Measurements from ENCODE around the gene PCDHGA6.
"Not testable (repeated sequence)": the region's sequence is repeated elsewhere in the genome, so short reads cannot be mapped to it uniquely, and the experiment has no call there.

The PCDHGA6 gene

DNA sequence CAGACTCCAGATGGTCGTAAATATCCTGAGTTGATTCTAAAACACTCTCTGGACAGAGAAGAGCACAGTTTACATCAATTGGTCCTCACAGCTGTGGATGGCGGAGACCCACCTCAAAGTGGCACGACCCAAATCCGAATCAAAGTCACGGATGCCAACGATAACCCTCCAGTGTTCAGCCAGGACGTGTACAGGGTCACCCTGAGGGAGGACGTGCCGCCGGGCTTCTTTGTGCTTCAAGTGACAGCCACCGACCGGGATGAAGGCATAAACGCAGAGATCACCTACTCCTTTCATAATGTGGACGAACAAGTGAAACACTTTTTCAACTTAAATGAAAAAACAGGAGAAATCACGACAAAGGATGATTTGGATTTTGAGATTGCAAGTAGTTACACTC, 13.0 kb upstream of the PCDHGA6 start:
- no peak for DNase-seq

DNA sequence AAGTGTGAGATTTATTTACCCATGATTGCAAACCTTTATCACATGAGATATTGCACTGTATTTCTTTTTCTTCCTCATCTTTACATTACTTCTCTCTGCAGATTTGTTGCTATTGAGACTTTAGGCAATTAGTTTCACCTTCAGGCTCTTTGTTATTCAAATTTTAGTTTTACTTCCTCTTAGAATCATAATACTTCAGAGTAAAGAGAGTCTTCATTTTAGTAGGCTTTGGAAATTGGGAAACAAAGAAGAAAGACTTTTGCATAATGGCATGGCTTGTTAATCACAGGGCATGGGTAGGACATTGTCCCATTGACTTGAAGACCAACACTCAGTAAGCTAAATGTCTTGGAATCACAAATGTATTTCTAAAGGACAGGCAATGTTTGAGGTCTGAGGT, 11.0 kb upstream of the PCDHGA6 start:
- DNase-seq: no peak

DNA sequence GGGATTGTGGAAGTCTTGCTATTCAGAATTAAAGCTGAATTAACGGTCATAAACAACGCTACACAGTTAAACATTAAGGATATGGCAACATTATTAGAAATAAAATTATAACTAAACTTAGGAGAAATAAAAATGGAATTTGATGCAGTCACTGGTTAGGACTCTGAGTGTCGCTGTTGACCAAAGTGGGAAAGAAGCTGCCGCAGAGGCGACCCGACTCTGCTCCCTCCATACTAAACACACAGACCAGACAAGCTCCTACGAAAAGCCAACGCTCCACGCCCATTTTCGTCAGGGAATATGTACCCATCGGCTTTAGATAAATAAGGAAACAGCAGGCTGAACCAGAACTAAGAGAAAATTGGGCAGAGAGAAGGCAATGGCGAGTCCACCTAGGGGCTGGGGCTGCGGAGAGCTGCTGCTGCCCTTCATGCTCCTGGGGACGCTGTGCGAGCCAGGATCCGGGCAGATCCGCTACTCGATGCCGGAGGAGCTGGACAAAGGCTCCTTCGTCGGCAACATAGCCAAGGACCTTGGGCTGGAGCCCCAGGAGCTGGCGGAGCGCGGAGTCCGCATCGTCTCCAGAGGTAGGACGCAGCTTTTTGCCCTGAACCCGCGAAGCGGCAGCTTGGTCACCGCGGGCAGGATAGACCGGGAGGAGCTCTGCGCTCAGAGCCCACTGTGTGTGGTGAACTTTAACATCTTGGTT, 9.6 kb upstream of the PCDHGA6 start, which contains the start of gene PCDHGA5:
TSS of gene PCDHGA5 (plus strand) at position 211 of the 709 bp plus-strand sequence. CDS start at position 380, 169 bp downstream.
- no peak for DNase-seq

DNA sequence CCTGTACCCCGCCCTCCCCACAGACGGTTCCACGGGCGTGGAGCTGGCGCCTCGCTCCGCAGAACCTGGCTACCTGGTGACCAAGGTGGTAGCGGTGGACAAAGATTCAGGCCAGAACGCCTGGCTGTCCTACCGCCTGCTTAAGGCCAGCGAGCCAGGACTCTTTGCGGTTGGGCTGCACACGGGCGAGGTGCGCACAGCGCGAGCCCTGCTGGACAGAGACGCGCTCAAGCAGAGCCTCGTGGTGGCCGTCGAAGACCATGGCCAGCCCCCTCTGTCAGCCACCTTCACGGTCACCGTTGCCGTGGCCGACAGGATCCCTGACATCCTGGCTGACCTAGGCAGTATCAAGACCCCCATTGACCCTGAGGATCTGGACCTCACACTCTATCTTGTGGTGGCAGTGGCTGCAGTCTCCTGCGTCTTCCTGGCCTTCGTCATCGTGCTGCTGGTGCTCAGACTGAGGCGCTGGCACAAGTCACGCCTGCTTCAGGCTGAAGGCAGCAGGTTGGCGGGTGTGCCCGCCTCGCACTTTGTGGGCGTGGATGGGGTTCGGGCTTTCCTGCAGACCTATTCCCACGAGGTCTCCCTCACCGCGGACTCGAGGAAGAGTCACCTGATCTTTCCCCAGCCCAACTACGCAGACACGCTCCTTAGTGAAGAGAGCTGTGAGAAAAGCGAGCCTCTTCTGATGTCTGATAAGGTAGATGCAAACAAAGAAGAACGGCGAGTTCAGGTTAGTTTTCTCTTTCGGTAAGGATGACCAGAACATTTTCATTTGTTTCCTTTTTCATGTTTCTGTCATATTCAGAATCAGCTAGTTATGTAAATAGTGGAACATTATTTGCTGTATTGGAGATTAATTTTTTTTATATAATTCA, 7.4 kb upstream of the PCDHGA6 start:
- DNase-seq: no peak

DNA sequence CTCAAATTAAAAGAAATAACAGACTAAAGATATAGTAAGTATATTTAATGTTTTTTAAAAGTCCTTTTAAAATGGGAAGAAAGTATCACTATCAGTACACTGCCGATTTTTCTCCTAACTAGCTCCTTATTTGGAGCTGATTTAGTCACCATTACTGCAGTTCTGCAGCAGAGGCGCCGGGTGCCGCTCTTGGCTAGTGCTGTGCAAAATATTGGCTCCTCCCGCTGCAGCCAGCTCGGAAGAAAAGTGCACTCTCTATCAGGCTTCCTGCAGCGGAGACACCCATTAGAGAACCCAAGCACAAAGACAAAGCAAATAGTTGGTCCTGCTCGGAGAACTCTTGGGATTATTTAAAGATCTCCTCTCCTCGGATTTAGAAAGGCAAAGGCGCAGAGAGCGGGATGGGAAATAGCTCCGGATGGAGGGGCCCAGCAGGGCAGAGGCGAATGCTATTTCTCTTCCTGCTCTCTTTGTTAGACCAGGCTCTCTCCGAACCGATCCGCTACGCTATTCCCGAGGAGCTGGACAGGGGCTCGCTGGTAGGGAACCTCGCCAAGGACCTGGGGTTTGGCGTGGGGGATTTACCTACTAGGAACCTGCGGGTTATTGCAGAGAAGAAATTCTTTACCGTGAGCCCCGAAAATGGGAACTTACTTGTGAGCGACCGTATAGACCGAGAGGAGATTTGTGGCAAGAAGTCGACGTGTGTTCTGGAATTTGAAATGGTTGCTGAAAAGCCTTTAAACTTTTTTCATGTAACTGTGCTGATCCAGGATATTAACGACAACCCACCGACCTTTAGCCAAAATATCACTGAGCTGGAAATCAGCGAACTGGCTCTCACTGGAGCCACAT, 3.5 kb upstream of the PCDHGA6 start, which contains the start of gene PCDHGB3:
TSS of gene PCDHGB3 (plus strand) at position 249 of the 855 bp plus-strand sequence. CDS start at position 402, 153 bp downstream.
- no peak for DNase-seq

GRCh38 chr5:141371572-141372475, 1.9 kb upstream of the PCDHGA6 start:
- DNase-seq: no peak

- no peak for DNase-seq
Measured at GRCh38 chr5:141374627-141375026, 936 bp downstream of the PCDHGA6 start.

DNA sequence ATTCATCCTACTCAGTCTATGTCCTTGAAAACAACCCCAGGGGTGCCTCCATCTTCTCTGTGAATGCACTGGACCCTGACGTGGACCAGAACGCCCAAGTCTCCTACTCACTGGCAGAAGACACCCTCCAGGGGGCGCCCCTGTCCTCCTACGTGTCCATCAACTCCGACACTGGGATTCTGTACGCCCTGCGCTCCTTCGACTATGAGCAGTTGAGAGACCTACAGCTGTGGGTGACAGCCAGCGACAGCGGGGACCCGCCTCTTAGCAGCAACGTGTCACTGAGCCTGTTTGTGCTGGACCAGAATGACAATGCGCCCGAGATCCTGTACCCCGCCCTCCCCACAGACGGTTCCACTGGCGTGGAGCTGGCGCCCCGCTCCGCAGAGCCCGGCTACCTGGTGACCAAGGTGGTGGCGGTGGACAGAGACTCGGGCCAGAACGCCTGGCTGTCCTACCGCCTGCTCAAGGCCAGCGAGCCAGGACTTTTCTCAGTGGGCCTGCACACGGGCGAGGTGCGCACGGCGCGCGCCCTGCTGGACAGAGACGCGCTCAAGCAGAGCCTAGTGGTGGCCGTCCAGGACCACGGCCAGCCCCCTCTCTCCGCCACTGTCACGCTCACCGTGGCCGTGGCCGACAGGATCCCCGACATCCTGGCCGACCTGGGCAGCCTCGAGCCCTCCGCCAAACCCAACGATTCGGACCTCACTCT, 1.9 kb downstream of the PCDHGA6 start:
- not testable (repeated sequence) for DNase-seq

DNA sequence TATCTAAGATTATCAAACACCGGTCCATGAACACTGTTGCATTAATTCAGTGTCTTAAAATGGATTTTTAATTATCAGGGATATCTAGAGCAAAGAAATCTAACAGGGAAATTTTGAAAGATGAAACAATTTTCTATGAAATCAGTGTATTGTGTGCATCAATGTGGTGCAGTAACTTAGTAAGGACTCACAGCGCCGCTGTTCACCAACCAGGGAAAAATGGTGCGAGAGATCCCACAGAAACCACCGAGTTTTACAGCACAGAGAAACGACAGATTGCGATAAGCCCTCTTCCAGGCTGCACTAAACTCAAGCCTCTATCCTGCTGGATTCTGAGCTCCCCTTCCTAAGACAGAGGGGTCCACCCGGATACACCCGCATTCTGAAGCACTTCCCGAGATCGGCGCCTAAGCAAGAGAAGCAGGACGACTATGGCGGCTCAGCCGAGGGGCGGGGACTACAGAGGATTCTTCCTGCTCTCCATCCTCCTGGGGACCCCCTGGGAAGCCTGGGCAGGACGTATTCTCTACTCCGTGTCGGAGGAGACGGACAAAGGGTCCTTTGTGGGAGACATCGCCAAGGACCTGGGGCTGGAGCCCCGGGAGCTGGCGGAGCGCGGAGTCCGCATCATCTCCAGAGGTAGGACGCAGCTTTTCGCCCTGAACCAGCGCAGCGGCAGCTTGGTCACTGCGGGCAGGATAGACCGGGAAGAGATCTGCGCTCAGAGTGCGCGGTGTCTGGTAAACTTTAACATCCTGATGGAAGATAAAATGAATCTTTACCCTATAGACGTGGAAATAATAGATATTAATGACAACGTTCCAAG, 9.0 kb downstream of the PCDHGA6 start, which contains the start of gene PCDHGA7:
TSS of gene PCDHGA7 (plus strand) at position 274 of the 826 bp plus-strand sequence. CDS start at position 432, 158 bp downstream.
- no peak for DNase-seq

DNA sequence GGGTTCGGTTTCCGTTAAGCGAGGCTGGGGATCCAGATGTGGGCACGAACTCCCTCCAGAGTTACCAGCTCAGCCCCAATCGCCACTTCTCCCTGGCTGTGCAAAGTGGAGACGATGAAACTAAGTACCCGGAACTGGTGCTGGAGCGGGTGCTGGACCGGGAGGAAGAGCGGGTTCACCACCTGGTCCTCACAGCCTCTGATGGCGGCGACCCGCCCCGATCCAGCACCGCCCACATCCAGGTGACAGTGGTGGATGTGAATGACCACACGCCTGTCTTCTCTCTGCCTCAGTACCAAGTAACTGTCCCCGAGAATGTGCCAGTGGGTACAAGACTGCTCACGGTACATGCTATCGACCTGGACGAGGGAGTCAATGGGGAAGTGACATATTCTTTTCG, 9.7 kb downstream of the PCDHGA6 start:
- DNase-seq: no peak

DNA sequence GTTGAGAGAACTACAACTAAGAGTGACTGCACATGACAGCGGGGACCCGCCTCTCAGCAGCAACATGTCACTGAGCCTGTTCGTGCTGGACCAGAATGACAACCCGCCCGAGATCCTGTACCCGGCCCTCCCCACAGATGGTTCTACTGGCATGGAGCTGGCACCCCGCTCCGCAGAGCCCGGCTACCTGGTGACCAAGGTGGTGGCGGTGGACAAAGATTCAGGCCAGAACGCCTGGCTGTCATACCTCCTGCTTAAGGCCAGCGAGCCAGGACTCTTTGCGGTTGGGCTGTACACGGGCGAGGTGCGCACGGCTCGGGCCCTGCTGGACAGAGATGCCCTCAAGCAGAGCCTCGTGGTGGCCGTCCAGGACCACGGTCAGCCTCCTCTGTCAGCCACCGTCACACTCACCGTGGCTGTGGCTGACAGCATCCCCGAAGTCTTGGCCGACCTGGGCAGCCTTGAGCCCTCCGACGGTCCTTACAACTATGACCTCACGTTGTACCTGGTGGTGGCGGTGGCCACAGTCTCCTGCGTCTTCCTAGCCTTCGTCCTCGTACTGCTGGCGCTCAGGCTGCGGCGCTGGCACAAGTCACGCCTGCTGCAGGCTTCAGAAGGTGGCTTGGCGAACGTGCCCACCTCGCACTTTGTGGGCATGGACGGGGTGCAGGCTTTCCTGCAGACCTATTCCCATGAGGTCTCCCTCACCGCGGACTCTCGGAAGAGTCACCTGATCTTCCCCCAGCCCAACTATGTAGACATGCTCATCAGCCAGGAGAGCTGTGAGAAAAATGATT, 11.0 kb downstream of the PCDHGA6 start:
- no peak for DNase-seq

DNA sequence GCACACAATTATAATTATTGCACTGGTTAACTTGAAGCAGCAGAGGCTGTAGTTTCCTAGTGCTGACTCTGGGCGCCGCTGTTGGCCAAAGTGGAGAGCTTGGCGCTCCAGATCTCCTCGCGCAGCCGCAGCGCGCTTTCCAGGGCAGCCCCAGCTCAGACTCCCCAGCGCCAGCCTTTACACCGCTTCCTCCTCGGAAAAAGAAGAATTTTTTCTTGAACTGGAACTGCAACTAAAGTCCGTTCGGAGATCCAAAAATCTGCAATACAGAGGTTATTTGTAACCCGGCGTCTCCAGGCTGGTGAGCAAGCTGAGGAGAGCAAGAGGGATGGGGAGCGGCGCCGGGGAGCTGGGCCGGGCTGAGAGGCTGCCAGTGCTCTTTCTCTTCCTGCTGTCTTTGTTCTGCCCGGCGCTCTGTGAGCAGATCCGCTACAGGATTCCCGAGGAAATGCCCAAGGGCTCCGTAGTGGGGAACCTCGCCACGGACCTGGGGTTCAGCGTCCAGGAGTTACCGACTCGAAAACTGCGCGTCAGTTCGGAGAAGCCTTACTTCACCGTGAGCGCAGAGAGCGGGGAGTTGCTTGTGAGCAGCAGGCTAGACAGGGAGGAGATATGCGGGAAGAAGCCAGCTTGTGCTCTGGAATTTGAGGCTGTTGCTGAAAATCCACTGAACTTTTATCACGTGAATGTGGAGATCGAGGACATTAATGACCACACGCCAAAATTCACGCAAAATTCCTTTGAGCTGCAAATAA, 14.0 kb downstream of the PCDHGA6 start, which contains the start of gene PCDHGB4:
TSS of gene PCDHGB4 (plus strand) at position 142 of the 755 bp plus-strand sequence. CDS start at position 329, 187 bp downstream.
- not testable (repeated sequence) for DNase-seq

GRCh38 chr5:141388661-141389060, 15.0 kb downstream of the PCDHGA6 start:
- no peak for DNase-seq

DNA sequence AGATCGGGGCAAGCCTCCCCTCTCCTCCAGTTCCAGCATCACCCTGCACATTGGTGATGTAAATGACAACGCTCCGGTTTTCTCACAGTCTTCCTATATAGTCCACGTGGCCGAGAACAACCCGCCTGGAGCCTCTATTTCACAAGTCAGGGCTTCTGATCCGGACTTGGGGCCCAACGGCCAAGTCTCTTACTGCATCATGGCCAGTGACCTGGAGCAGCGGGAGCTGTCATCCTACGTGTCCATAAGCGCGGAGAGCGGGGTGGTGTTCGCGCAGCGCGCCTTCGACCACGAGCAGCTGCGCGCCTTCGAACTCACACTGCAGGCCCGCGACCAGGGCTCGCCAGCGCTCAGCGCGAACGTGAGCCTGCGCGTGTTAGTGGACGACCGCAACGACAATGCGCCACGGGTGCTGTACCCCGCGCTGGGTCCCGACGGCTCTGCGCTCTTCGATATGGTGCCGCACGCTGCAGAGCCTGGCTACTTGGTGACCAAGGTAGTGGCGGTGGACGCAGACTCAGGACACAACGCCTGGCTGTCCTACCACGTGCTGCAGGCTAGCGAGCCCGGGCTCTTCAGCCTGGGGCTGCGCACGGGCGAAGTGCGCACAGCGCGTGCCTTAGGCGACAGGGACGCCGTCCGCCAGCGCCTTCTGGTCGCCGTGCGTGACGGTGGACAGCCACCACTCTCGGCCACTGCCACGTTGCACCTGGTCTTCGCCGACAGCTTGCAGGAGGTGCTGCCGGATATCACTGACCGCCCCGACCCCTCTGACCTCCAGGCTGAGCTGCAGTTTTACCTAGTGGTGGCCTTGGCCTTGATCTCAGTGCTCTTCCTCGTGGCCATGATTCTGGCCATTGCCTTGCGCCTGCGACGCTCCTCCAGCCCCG, 15.7 kb downstream of the PCDHGA6 start:
- no peak for DNase-seq

GRCh38 chr5:141392429-141393198, 18.9 kb downstream of the PCDHGA6 start, which contains the start of gene PCDHGA8:
PCDHGA8 (plus strand) TSS chr5:141392633; CDS start chr5:141392814, 181 bp downstream.
- DNase-seq: no peak

- DNase-seq: no peak
Measured at GRCh38 chr5:141393267-141393666, 19.6 kb downstream of the PCDHGA6 start.

Measured in OCI-M1 (cell line).